HUES48 (cell line): ENCODE results near the gene TPCN1.

Experiments
- H3K27ac ChIP-seq: one replicate; pipeline ENCODE4 v1.7.0; 2013; ENCODE audit warnings: low read depth, low read length, inconsistent platforms
- H3K27me3 ChIP-seq: 2 replicates; pipeline ENCODE4 v1.6.1; 2013; ENCODE audit warnings: mild to moderate bottlenecking, low read length; ENCODE audit not compliant: control insufficient read depth, insufficient read depth
- H3K36me3 ChIP-seq: 2 replicates; pipeline ENCODE4 v1.6.1; 2013; ENCODE audit warnings: low read length; ENCODE audit not compliant: control insufficient read depth, insufficient read depth
- H3K4me1 ChIP-seq: 2 replicates; pipeline ENCODE4 v1.6.1; 2013; ENCODE audit warnings: mild to moderate bottlenecking, low read length; ENCODE audit not compliant: control insufficient read depth, insufficient read depth
- H3K4me3 ChIP-seq: 2 replicates; pipeline ENCODE4 v1.5.1; 2013; ENCODE audit warnings: mild to moderate bottlenecking, low read depth, low read length
- H3K9ac ChIP-seq: 2 replicates; pipeline ENCODE4 v1.6.1; 2013; ENCODE audit warnings: mild to moderate bottlenecking, low read depth, low read length, moderate library complexity
- H3K9me3 ChIP-seq: 2 replicates; pipeline ENCODE4 v1.6.1; 2013; ENCODE audit warnings: low read length; ENCODE audit not compliant: control insufficient read depth, insufficient read depth

Gene TPCN1

DNA sequence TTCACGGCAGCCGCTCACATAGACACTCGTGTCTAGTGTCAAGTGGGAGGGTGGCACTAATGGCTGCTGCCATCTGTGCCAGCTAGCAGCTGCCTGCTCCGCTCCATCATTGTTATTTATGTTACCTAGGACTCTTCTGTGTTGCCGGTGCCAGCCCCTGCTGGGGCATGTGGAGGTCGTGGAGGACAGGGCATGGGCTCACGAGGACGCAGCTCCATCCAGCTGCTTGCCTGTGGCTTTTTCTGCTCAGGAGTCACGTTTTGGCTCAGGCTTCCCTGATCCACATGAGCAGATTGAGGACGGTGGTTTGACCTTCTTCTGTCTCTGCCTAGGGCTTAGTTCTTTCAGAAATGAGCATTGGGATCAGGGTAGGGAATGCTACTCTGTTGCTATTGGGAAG, 31.2 kb downstream of the TPCN1 start:
- Histone ChIP-seq H3K9me3 (no peaks in the 10 kb centered on the region), H3K36me3 (0 out of 2 replicates have a peak, but pooled peaks cover 5% of the 10 kb centered on the region), H3K4me1 (peaks cover 2% of the 10 kb centered on the region; the same call in 1 of the 2 replicates), H3K27ac (no peak overlapping the region), H3K4me3 (no peak overlapping the region), H3K27me3 (no peaks in the 10 kb centered on the region), H3K9ac (no peak overlapping the region)

DNA sequence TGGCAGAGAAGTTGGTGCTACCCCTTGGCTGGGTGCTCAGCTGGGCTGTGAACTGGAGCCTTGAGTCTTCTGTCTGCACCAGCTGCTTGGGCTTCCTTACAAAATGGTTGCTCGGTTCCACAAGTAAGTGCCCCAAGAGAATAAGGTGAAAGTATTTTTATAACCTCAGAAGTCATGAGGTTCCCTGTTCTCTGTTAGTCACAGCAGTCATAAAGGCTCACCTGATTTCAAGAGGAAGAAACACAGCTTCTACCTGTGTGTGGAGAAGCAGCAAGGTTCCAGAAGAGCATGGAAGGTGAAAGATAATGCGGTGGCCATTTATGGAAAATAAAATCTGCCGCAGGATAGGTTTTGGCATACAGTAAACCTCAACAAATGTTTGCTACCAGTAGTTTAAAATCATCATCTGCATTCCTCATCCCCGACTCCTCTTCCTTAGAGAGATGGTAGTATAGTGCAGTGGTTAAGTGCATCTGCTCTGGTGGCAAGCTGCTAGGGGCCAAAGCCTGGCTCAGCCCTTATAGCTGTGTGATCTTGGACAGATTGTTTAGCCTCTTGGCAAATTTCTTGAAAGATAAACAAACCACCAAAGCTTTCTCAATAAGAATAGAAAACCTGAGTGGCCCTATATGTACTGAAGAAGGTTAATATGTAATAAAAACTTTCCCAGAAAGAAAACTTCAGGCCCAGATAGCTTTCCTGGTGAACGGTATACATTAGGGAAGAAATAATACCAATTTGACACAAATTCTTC, 32.4 kb downstream of the TPCN1 start:
- H3K9ac ChIP-seq: no peak overlapping the region
- H3K9me3 ChIP-seq: no peaks in the 10 kb centered on the region
- 0 out of 2 replicates have a peak, but pooled peaks cover 5% of the 10 kb centered on the region for H3K36me3 ChIP-seq
- H3K27ac ChIP-seq: no peak overlapping the region
- H3K27me3 ChIP-seq: no peaks in the 10 kb centered on the region
- no peaks in the 10 kb centered on the region for H3K4me1 ChIP-seq
- H3K4me3 ChIP-seq: no peak overlapping the region

DNA sequence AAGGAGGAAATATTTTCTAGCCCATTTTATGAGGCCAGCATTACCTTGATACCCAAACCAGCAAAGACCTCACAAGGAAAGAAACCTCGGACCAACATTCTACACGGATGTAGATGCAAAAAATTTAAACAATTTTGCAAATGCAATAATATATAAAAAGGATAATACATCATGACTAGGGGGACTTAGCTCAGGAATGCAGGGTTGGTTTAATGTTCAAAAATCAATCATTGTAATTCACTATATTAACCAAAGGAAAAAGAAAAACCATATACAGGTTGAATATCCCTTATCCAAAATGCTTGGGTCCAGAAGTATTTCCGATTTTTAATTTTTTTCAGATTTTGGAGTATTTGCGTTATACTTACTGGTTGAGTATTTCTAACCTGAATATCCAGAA, 33.0 kb downstream of the TPCN1 start:
- Histone ChIP-seq H3K36me3 (0 out of 2 replicates have a peak, but pooled peaks cover 4% of the 10 kb centered on the region), H3K4me1 (peaks cover 3% of the 10 kb centered on the region), H3K27ac (no peak overlapping the region), H3K9me3 (no peaks in the 10 kb centered on the region), H3K9ac (no peak overlapping the region), H3K4me3 (no peak overlapping the region), H3K27me3 (no peaks in the 10 kb centered on the region)

DNA sequence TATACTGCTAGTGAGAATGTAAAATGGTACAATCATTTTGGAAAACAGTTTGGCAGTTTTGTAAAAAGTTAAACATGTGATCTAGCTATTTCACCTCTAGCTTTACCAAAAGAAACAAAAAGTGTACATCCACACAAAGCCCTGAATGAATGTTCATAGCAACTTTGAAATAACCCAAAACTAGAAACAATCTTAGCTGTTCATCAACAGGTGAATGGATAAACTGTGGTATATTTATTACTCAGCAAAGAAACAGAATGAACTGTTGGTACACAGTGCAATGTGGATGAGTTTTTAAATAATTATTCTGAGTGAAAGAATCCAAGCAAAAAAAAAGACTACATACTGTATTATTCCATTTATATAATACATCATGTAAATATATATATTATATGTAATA, 36.3 kb downstream of the TPCN1 start:
- no peaks in the 10 kb centered on the region for H3K27me3 ChIP-seq
- no peaks in the 10 kb centered on the region for H3K9me3 ChIP-seq
- H3K27ac ChIP-seq: no peak overlapping the region
- peaks cover 2% of the 10 kb centered on the region; the same call in 1 of the 2 replicates for H3K36me3 ChIP-seq
- no peak overlapping the region for H3K4me3 ChIP-seq
- H3K9ac ChIP-seq: no peak overlapping the region
- H3K4me1 ChIP-seq: peaks cover 9% of the 10 kb centered on the region

DNA sequence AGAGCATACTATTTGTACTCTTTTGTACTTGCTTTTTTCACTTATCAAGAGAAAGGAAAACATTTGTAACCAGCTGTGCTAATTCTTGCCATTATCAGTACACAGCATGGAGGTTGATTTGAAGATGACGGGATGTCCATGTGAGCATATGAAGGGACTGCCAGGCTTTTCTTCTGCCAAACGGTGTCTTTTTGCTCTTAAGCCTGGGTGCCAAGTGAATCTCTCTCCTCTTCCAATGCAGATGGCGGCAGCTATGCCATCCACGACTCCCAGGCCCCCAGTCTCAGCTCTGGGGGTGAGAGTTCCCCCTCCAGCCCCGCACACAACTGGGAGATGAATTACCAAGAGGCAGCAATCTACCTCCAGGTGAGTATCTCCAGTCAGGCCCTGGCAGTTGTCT, 38.9 kb downstream of the TPCN1 start:
- Histone ChIP-seq H3K27ac (peak overlapping the region; percentile 74), H3K4me1 (peaks cover 9% of the 10 kb centered on the region), H3K36me3 (peaks cover 3% of the 10 kb centered on the region; the same call in 1 of the 2 replicates)

DNA sequence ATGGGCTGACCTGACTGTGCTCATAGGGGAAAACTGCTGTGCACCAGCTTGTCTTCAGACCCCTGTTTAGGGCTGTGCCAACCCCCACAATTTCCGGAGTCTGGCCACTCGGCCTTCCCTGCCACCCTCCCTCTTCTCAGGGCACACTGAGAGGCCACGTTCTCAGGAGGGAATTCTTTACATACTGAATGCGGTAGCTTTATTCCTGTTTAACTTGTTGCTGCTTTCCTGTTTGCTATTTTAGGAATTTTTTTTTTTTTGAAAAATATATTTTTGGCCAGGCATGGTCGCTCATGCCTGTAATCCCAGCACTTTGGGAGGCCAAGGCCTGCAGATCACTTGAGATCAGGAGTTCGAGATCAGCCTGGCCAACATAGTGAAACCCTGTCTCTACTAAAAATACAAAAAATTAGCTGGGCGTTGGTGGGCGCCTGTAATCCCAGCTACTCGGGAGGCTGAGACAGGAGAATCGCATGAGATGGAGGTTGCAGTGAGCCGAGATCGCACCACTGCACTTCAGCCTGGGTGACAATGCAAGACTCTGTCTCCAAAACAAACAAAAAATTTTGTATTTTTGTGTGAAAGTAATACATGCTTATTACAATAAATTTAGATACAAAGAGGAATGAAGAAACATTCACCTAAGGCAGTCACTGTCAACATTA, 39.5 kb downstream of the TPCN1 start:
- no peaks in the 10 kb centered on the region for H3K9me3 ChIP-seq
- peaks cover 3% of the 10 kb centered on the region; the same call in 1 of the 2 replicates for H3K36me3 ChIP-seq
- no peaks in the 10 kb centered on the region for H3K27me3 ChIP-seq
- H3K27ac ChIP-seq: no peak overlapping the region
- H3K4me3 ChIP-seq: no peak overlapping the region
- no peak overlapping the region for H3K9ac ChIP-seq
- H3K4me1 ChIP-seq: peaks cover 9% of the 10 kb centered on the region

More for the DNA sequence above, 38.9 kb downstream of the TPCN1 start:
- H3K4me3 ChIP-seq: no peak overlapping the region
- no peak overlapping the region for H3K9ac ChIP-seq
- no peaks in the 10 kb centered on the region for H3K27me3 ChIP-seq
- H3K9me3 ChIP-seq: no peaks in the 10 kb centered on the region

DNA sequence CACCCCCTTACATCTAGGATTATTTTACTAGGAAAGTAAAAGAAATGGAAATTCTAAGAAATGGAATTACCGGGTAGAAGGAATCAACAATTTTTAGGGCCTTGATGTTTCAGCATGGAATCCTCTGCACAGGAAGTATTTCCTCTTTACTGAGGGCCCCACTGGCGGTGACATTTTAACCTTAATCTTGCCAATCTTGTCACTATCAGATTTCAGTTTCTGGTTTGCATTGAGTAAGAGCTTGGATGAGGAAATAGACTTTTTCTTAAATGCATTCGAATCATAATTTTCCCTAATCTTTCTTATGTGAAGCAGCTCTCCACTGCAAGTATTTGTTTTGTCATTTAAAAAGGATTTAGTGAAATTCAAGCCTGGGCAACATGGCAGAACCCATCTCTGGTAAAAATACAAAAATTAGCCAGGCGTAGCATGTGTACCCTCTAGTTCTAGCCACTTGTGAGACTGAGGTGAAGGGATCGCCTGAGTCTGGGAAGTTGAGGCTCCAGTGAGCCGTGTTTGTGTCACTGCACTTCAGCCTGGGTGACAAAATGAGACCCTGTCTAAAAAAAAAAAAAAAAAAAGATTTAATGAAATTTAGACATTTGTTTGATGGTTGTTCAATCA, 40.7 kb downstream of the TPCN1 start:
- no peaks in the 10 kb centered on the region for H3K9me3 ChIP-seq
- no peaks in the 10 kb centered on the region for H3K27me3 ChIP-seq
- peaks cover 9% of the 10 kb centered on the region for H3K4me1 ChIP-seq
- peaks cover 3% of the 10 kb centered on the region; the same call in 1 of the 2 replicates for H3K36me3 ChIP-seq
- no peak overlapping the region for H3K27ac ChIP-seq
- no peak overlapping the region for H3K9ac ChIP-seq
- H3K4me3 ChIP-seq: no peak overlapping the region

DNA sequence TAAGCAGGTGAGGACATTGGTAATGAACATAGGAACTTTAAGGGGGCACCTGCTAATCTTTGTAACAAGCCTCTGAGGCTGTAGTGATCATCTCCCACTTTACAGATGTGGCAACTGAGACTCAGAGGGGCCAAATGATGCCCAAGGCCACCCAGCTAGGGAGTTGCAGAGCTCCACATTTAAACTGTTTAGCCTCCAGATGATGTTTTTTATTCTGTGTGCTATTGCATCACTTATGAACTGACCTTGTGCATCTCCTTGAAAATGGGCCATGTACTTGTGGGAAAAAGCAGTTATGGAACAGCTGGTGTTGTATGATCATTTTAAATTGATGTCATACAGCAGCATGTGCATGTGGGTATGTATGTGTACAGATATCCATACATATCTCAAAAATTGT, 41.4 kb downstream of the TPCN1 start:
- Histone ChIP-seq H3K36me3 (peaks cover 3% of the 10 kb centered on the region), H3K27me3 (no peaks in the 10 kb centered on the region), H3K27ac (no peak overlapping the region), H3K9ac (no peak overlapping the region), H3K4me1 (peaks cover 9% of the 10 kb centered on the region), H3K9me3 (no peaks in the 10 kb centered on the region), H3K4me3 (no peak overlapping the region)

DNA sequence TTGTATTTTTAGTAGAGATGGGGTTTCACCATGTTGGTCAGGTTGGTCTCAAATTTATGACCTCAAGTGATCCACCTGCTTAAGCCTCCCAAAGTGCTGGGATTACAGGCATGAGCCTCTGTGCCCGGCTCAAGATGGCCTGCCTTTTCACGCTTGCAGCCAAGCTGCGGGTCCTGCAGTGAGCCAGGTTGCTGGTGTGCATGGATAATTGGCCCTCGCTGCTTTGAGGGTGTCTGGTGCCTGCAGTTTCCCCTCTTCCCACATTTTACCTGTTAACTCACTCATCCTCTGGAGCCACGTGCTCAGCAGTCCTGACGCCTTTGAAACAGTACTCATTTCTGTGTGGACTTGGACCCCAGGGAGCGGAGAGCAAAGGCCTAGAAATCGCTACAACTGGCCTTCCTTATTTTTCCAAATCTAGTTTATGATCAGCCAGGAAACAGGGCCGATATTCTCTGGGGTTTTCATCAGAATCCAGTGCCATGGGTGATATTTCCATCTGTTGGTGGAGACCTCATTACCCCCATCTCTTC, 42.2 kb downstream of the TPCN1 start:
- H3K27me3 ChIP-seq: no peaks in the 10 kb centered on the region
- no peak overlapping the region for H3K9ac ChIP-seq
- H3K4me1 ChIP-seq: peaks cover 9% of the 10 kb centered on the region
- no peak overlapping the region for H3K27ac ChIP-seq
- H3K9me3 ChIP-seq: no peaks in the 10 kb centered on the region
- H3K36me3 ChIP-seq: peaks cover 3% of the 10 kb centered on the region
- H3K4me3 ChIP-seq: no peak overlapping the region

DNA sequence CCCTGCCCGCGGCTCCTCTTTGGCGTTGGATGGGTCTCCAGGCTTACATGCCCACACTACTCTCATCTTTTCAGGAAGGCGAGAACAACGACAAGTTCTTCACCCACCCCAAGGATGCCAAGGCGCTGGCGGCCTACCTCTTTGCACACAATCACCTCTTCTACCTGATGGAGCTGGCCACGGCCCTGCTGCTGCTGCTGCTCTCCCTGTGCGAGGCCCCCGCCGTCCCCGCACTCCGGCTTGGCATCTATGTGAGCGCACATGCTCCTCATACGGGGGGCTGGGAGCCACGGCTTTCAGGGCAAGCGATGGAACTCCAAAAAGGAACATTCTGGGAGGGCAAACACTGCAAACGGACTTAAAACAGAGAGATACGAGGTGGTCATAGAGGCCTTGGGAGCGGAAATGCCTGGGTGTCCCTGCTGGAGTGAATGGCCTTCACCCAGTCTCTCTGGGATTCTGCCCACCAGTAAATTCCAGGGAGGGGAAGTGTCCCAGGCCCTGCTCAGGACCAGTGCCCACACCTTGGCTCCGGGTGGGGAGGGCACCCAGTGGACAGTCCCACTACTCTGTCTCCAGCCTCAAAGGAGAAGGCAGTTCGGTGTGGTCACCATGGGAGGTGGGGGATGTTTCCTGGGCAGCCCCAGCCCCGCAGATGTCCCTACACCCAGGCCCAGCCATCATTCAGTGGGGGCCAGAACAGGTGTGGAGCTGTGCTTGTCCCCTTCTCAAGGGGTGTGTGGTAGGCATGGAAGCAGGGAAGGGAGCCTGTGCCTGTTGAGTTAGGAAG, 45.0 kb downstream of the TPCN1 start:
- Histone ChIP-seq H3K27me3 (no peaks in the 10 kb centered on the region), H3K9ac (no peak overlapping the region), H3K36me3 (peaks cover 3% of the 10 kb centered on the region), H3K9me3 (no peaks in the 10 kb centered on the region), H3K4me1 (peaks cover 5% of the 10 kb centered on the region; the same call in 1 of the 2 replicates), H3K27ac (no peak overlapping the region), H3K4me3 (no peak overlapping the region)
